ENCODE measurements around the gene CENPP. TPM values are rescaled to one million over a fixed set of nuclear protein-coding genes. Genes with fewer than 3 reads are reported as not detected.

The CENPP gene
- total RNA-seq, 1 donor from 2014 or later, result 1.9 TPM

DNA sequence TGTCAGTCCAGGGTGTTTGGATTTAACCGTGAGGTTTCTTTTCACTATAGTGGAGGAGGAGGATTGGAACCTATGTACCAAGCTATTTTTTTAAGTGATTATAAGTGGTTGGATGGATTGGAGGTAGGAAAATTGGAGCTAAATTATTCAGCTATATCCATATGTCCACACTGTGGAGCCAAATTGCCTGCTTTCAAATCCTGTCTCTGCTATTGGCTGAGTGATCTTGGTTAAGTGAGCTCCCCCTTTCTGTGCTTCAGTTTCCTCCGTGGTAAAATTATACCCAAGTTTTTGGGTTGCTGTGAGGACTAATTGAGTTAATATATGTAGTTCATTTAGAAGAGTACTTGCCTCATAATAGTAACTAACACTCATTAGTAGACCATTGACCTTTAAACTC is 2.5 kb downstream of the CENPP start:
- Histone ChIP-seq H2AFZ (ENCODE audit: low read depth, low read length) (no peak overlapping the region), H3K4me1 (ENCODE audit: insufficient read depth, low read length) (peaks cover 15% of the 10 kb centered on the region), H3K9me3 (ENCODE audit: insufficient read depth, low read depth, low read length) (no peaks in the 10 kb centered on the region), H4K20me1 (ENCODE audit: insufficient read depth, low read length) (no peaks in the 10 kb centered on the region), H3K4me2 (ENCODE audit: low read length) (no peak overlapping the region), H3K27ac (ENCODE audit: low read depth, low read length) (no peak overlapping the region), H3K4me3 (ENCODE audit: insufficient read depth, low read depth, low read length) (no peak overlapping the region), H3K9ac (ENCODE audit: low read length) (no peak overlapping the region), H3K79me2 (ENCODE audit: insufficient read depth, low read length) (peaks cover 21% of the 10 kb centered on the region), H3K36me3 (ENCODE audit: insufficient read depth, low read length) (peaks cover under 1% of the 10 kb centered on the region), H3K27me3 (ENCODE audit: insufficient read depth, low read length) (no peaks in the 10 kb centered on the region)
- FAIRE-seq (no peak), DNase-seq (ENCODE audit: low read depth) (peak; percentile 47)
- Mint-ChIP-seq H3K4me1 (ENCODE audit: low read depth, unreplicated experiment) (peaks cover 4% of the 10 kb centered on the region), H3K27ac (ENCODE audit: unreplicated experiment) (no peak overlapping the region), H3K27me3 (ENCODE audit: low read depth, unreplicated experiment) (no peaks in the 10 kb centered on the region), H3K4me3 (ENCODE audit: unreplicated experiment) (no peak overlapping the region), H3K36me3 (ENCODE audit: low read depth, unreplicated experiment) (no peaks in the 10 kb centered on the region), H3K9me3 (ENCODE audit: unreplicated experiment) (no peaks in the 10 kb centered on the region)
- TF ChIP-seq EZH2 (IDR thresholded peaks at IDR 0.05; ENCODE audit: insufficient read depth, low read length), result no peak
- TF ChIP-seq, protein P1, sequence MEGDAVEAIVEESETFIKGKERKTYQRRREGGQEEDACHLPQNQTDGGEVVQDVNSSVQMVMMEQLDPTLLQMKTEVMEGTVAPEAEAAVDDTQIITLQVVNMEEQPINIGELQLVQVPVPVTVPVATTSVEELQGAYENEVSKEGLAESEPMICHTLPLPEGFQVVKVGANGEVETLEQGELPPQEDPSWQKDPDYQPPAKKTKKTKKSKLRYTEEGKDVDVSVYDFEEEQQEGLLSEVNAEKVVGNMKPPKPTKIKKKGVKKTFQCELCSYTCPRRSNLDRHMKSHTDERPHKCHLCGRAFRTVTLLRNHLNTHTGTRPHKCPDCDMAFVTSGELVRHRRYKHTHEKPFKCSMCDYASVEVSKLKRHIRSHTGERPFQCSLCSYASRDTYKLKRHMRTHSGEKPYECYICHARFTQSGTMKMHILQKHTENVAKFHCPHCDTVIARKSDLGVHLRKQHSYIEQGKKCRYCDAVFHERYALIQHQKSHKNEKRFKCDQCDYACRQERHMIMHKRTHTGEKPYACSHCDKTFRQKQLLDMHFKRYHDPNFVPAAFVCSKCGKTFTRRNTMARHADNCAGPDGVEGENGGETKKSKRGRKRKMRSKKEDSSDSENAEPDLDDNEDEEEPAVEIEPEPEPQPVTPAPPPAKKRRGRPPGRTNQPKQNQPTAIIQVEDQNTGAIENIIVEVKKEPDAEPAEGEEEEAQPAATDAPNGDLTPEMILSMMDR (IDR thresholded peaks at IDR 0.05; ENCODE audit: insufficient read depth, low read depth, low read length), result peak; percentile 37

GRCh38 chr9:92332577-92333281 is 7.0 kb downstream of the CENPP start:
- no peaks in the 10 kb centered on the region for H3K27me3 Mint-ChIP-seq (ENCODE audit: low read depth, unreplicated experiment)
- H2AFZ ChIP-seq (ENCODE audit: low read depth, low read length), result no peak overlapping the region
- H3K27me3 ChIP-seq (ENCODE audit: insufficient read depth, low read length), result no peaks in the 10 kb centered on the region
- no peaks in the 10 kb centered on the region for H3K4me1 ChIP-seq (ENCODE audit: insufficient read depth, low read length)
- H3K27ac ChIP-seq (ENCODE audit: low read depth, low read length), result no peak overlapping the region
- FAIRE-seq, result no peak
- DNase-seq (ENCODE audit: low read depth), result peak; percentile 62
- no peaks in the 10 kb centered on the region for H3K36me3 Mint-ChIP-seq (ENCODE audit: low read depth, unreplicated experiment)
- no peaks in the 10 kb centered on the region for H4K20me1 ChIP-seq (ENCODE audit: insufficient read depth, low read length)
- no peak overlapping the region for H3K4me2 ChIP-seq (ENCODE audit: low read length)
- no peak overlapping the region for H3K4me3 Mint-ChIP-seq (ENCODE audit: unreplicated experiment)
- H3K9ac ChIP-seq (ENCODE audit: low read length), result no peak overlapping the region
- H3K36me3 ChIP-seq (ENCODE audit: insufficient read depth, low read length), result no peaks in the 10 kb centered on the region
- H3K79me2 ChIP-seq (ENCODE audit: insufficient read depth, low read length), result no peaks in the 10 kb centered on the region
- no peaks in the 10 kb centered on the region for H3K9me3 ChIP-seq (ENCODE audit: insufficient read depth, low read depth, low read length)
- H3K27ac Mint-ChIP-seq (ENCODE audit: unreplicated experiment), result no peak overlapping the region
- TF ChIP-seq EZH2 (IDR thresholded peaks at IDR 0.05; ENCODE audit: insufficient read depth, low read length), result no peak
- TF ChIP-seq, protein P1 (IDR thresholded peaks at IDR 0.05; ENCODE audit: insufficient read depth, low read depth, low read length), result no peak
- H3K9me3 Mint-ChIP-seq (ENCODE audit: unreplicated experiment), result no peaks in the 10 kb centered on the region
- no peaks in the 10 kb centered on the region for H3K4me1 Mint-ChIP-seq (ENCODE audit: low read depth, unreplicated experiment)
- H3K4me3 ChIP-seq (ENCODE audit: insufficient read depth, low read depth, low read length), result no peak overlapping the region

DNA sequence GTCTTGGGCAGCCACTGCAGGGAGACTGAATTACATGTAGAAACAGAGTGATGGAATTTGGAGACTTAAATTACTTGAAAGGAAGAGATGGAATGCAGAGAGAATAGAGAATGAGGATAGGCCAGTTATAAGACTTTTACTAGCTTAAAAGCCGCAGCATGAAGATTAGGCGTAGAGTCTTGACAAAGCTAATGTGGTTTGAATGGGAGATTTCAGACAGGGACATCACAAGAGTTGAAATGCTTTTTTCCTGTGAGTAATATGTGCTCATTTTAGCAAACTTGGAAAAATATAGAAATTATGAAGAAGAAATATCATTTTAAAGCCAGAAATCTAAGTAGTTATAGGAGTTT is 7.5 kb downstream of the CENPP start:
- Histone ChIP-seq H3K36me3 (ENCODE audit: insufficient read depth, low read length) (no peaks in the 10 kb centered on the region), H3K4me3 (ENCODE audit: insufficient read depth, low read depth, low read length) (no peak overlapping the region), H3K4me2 (ENCODE audit: low read length) (no peak overlapping the region), H3K9me3 (ENCODE audit: insufficient read depth, low read depth, low read length) (no peaks in the 10 kb centered on the region), H2AFZ (ENCODE audit: low read depth, low read length) (no peak overlapping the region), H3K27me3 (ENCODE audit: insufficient read depth, low read length) (no peaks in the 10 kb centered on the region), H3K9ac (ENCODE audit: low read length) (no peak overlapping the region), H3K27ac (ENCODE audit: low read depth, low read length) (no peak overlapping the region), H4K20me1 (ENCODE audit: insufficient read depth, low read length) (no peaks in the 10 kb centered on the region), H3K79me2 (ENCODE audit: insufficient read depth, low read length) (no peaks in the 10 kb centered on the region), H3K4me1 (ENCODE audit: insufficient read depth, low read length) (no peaks in the 10 kb centered on the region)
- TF ChIP-seq EZH2 (IDR thresholded peaks at IDR 0.05; ENCODE audit: insufficient read depth, low read length), result no peak
- TF ChIP-seq, protein P1 (IDR thresholded peaks at IDR 0.05; ENCODE audit: insufficient read depth, low read depth, low read length), result no peak
- H3K27me3 Mint-ChIP-seq (ENCODE audit: low read depth, unreplicated experiment), result no peaks in the 10 kb centered on the region
- no peak overlapping the region for H3K27ac Mint-ChIP-seq (ENCODE audit: unreplicated experiment)
- no peaks in the 10 kb centered on the region for H3K36me3 Mint-ChIP-seq (ENCODE audit: low read depth, unreplicated experiment)
- FAIRE-seq, result no peak
- no peak overlapping the region for H3K4me3 Mint-ChIP-seq (ENCODE audit: unreplicated experiment)
- no peaks in the 10 kb centered on the region for H3K9me3 Mint-ChIP-seq (ENCODE audit: unreplicated experiment)
- no peaks in the 10 kb centered on the region for H3K4me1 Mint-ChIP-seq (ENCODE audit: low read depth, unreplicated experiment)
- DNase-seq (ENCODE audit: low read depth), result no peak

Measured in astrocyte (in vitro differentiated cells and primary cell).